Stimulated activated memory B cell treated with anti-CD40 and anti-IgM and Interleukin-4, amounts not matched to agents 10 μg/mL and 1 μg/mL and 100 μg/mL, for 72 hours (primary cell): ENCODE results near the gene RASSF4.

Experiments
- ATAC-seq: fragments of 150-1000 bp; cut with Tn5 transposase; 2 replicates; pipeline ENCODE4 v1.10.0; 2021
- H3K27ac Mint-ChIP-seq: one replicate; pipeline ENCODE4 v1.8.0; 2022; ENCODE audit warnings: mild to moderate bottlenecking, mixed read lengths
- H3K27me3 Mint-ChIP-seq: one replicate; pipeline ENCODE4 v1.8.0; 2022; ENCODE audit warnings: mixed read lengths
- H3K36me3 Mint-ChIP-seq: one replicate; pipeline ENCODE4 v1.8.0; 2022; ENCODE audit warnings: mixed read lengths
- H3K4me1 Mint-ChIP-seq: one replicate; pipeline ENCODE4 v1.8.0; 2022; ENCODE audit warnings: mixed read lengths
- H3K4me3 Mint-ChIP-seq: one replicate; pipeline ENCODE4 v1.8.0; 2022; ENCODE audit warnings: mild to moderate bottlenecking, moderate library complexity, mixed read lengths
- H3K9me3 Mint-ChIP-seq: one replicate; pipeline ENCODE4 v1.8.0; 2022; ENCODE audit warnings: mixed read lengths

Gene RASSF4, protein sequence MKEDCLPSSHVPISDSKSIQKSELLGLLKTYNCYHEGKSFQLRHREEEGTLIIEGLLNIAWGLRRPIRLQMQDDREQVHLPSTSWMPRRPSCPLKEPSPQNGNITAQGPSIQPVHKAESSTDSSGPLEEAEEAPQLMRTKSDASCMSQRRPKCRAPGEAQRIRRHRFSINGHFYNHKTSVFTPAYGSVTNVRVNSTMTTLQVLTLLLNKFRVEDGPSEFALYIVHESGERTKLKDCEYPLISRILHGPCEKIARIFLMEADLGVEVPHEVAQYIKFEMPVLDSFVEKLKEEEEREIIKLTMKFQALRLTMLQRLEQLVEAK

DNA sequence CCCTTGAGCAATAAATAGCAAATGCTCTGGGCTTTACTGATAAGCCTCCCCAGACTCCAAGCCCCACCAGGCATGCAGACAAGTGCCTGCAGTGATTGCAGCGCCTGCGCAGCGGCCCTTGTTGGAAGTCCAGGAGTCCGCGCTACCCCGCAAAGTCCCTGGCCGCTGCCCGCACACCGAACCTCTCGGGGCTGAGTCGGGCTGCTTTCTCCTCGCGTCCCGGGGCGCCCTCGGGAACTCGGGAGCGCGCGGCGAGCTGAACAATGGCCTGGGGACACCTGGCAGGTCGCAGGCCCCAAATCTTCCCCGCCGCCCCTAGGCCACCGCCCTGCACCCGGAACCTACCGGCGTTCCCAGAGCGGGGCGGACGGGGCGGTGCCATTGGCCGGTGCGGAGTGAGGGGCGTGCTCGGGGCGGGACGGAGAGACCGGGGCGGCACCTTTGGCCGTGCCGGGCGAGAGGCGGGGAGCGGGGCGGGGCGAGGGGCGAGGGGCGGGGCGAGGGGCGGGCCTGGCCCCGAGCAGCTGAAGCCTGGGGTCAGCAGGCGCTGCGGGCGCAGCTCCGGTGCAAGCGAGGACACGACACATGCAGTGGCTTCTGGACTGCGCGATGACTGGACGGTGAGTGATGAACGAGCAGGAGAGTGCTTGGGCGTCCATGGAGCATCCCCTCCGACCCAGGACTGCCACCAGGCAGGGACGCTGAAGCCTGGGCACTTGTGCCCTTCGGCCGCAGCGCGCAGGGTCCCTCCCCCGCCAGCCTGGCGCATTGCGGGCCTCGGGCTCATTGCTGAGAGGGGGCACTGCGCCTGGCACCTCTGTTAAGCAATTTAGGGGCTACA is at the start of gene RASSF4:
Gene RASSF4, plus strand, starts transcription at position 556 of the 841 bp plus-strand sequence. CDS start 10,401 bp downstream, outside the sequence.
- Mint-ChIP-seq H3K4me3 (peak within 1 kb of the TSS; percentile 86), H3K9me3 (no peaks in the 10 kb centered on the region), H3K36me3 (peaks cover 27% of the 10 kb centered on the region), H3K27me3 (no peaks in the 10 kb centered on the region), H3K4me1 (peaks cover 65% of the 10 kb centered on the region), H3K27ac (peak within 1 kb of the TSS; percentile 71)
- ATAC-seq: peak; percentile 100

DNA sequence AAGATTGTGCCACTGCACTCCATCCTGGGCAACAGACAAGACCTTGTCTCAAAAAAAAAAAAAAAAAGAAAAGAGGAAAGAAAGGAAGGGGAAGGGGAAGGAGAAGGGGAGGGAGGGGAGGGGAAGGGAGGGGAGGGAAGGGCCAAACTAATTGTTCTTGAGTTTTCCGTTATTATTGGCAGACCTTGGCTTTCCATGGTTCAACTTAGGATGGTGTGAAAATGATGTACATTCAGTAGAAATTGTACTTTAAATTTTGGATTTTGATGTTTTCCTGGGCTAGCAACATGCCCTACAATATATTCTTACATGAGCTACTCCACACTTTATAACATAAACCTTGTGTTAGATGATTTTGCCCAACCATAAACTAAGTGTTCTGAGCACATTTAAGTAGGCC is 49.7 kb upstream of the RASSF4 start:
- Mint-ChIP-seq H3K36me3 (no peaks in the 10 kb centered on the region), H3K9me3 (no peaks in the 10 kb centered on the region), H3K27me3 (peaks cover 23% of the 10 kb centered on the region), H3K27ac (no peak overlapping the region), H3K4me3 (no peak overlapping the region), H3K4me1 (peaks cover 9% of the 10 kb centered on the region)
- no peak for ATAC-seq

DNA sequence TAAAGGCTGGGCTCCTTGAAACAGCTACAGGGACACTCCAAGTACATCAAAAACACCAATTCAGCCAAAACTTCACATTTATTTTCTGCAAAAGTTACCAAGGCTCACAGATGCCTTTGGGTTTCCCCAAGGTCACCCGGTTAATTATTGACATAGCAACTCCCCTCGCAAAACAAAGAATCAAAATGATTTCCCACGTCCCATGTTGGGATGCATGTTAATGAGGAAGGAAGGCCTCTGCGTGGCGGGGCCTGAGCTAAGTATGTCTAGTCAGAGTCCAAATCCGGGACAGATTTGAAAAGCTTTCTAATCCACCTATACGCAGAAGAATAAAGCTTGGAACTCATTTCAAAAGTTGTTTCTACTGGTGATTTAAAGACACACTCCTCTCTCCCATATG is 49.0 kb upstream of the RASSF4 start:
- Mint-ChIP-seq H3K4me1 (peaks cover 9% of the 10 kb centered on the region), H3K27ac (no peak overlapping the region), H3K36me3 (no peaks in the 10 kb centered on the region), H3K9me3 (no peaks in the 10 kb centered on the region), H3K4me3 (no peak overlapping the region), H3K27me3 (peaks cover 23% of the 10 kb centered on the region)
- ATAC-seq: no peak

DNA sequence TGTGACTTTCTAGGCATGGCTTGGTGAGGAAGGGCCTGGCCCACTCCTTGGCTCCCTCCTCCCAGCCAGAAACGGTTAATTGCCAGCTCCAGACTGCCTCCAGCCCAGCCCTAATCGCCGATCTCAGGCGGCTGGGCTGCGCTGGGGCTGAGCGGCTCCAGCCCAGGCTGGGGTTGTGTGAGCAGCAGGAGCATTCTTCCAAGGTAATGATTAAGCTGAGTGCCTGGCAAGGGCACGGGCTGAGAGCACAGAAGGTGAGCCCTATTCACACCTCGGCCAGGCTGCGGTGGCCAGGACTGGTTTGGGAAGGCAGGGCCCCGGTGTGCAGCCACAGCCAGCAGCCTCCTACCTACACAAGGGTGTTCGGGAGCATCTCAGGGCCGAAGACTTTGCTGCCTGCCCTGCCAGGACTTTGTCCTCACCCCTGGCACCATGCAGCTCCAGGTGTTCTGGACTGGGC is 48.5 kb upstream of the RASSF4 start, which contains the start of gene TMEM72:
Gene TMEM72, plus strand, starts transcription at position 257 of the 460 bp plus-strand sequence. Its CDS starts 176 bp downstream, at position 433.
- Mint-ChIP-seq H3K4me1 (peaks cover 9% of the 10 kb centered on the region), H3K4me3 (no peak within 1 kb of the TSS), H3K36me3 (no peaks in the 10 kb centered on the region), H3K9me3 (no peaks in the 10 kb centered on the region), H3K27me3 (peaks cover 23% of the 10 kb centered on the region), H3K27ac (no peak within 1 kb of the TSS)
- no peak for ATAC-seq

GRCh38 chr10:44911951-44912350 is 47.7 kb upstream of the RASSF4 start:
- H3K36me3 Mint-ChIP-seq: no peaks in the 10 kb centered on the region
- H3K4me1 Mint-ChIP-seq: peaks cover 9% of the 10 kb centered on the region
- H3K4me3 Mint-ChIP-seq: no peak overlapping the region
- no peak for ATAC-seq
- H3K27me3 Mint-ChIP-seq: peaks cover 29% of the 10 kb centered on the region
- no peaks in the 10 kb centered on the region for H3K9me3 Mint-ChIP-seq
- H3K27ac Mint-ChIP-seq: no peak overlapping the region

DNA sequence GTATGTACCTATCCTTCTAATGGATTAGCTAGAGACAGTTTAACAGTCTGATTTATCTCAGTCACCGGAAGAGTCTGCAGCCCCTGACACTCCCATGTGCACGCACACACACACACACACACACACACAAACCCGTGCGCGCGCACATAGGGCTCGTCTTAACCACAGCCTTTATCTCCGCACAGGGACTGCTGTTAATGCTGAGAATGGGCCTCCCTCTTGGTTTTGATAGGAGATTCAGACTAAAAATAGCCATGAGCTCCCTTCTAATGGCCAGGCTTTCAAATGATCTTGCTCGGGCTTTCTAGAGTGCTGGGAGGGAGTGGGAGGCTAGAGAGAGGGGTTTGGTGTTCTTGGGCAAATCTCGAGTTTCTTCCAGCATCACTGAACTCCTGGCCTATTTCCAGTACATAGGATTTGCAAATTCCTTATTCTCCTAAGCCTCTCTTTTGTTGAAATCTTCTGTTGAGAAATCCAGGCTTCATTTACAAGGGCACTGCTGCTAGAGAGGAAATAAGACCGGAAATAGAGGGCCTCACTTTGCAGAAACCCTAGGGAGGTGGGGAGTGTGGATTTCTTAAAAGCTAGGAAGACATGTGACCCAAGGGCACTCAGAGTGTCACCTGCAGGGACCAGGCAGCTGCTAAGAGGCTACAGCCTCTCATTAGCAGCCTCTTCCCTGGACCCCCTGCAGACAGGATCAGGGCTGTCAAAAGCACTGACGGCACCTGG is 46.1 kb upstream of the RASSF4 start:
- H3K4me1 Mint-ChIP-seq: peaks cover 9% of the 10 kb centered on the region
- peaks cover 29% of the 10 kb centered on the region for H3K27me3 Mint-ChIP-seq
- no peak overlapping the region for H3K27ac Mint-ChIP-seq
- no peak for ATAC-seq
- H3K36me3 Mint-ChIP-seq: no peaks in the 10 kb centered on the region
- H3K4me3 Mint-ChIP-seq: no peak overlapping the region
- peaks cover 5% of the 10 kb centered on the region for H3K9me3 Mint-ChIP-seq

- Mint-ChIP-seq H3K4me3 (no peak overlapping the region), H3K36me3 (no peaks in the 10 kb centered on the region), H3K27me3 (peaks cover 16% of the 10 kb centered on the region), H3K4me1 (peaks cover 9% of the 10 kb centered on the region), H3K27ac (no peak overlapping the region), H3K9me3 (peaks cover 5% of the 10 kb centered on the region)
- no peak for ATAC-seq
These were observed 44.7 kb upstream of the RASSF4 start for GRCh38 chr10:44914891-44915290.

- Mint-ChIP-seq H3K27ac (no peak overlapping the region), H3K4me1 (peaks cover 9% of the 10 kb centered on the region), H3K27me3 (peaks cover 16% of the 10 kb centered on the region), H3K4me3 (no peak overlapping the region), H3K9me3 (peaks cover 5% of the 10 kb centered on the region), H3K36me3 (no peaks in the 10 kb centered on the region)
- no peak for ATAC-seq
These were observed 43.2 kb upstream of the RASSF4 start for GRCh38 chr10:44916429-44916828.

GRCh38 chr10:44917848-44918247 is 41.8 kb upstream of the RASSF4 start:
- Mint-ChIP-seq H3K27ac (no peak overlapping the region), H3K4me3 (no peak overlapping the region), H3K4me1 (peaks cover 9% of the 10 kb centered on the region), H3K27me3 (peaks cover 16% of the 10 kb centered on the region), H3K36me3 (no peaks in the 10 kb centered on the region), H3K9me3 (peaks cover 5% of the 10 kb centered on the region)
- ATAC-seq: no peak

DNA sequence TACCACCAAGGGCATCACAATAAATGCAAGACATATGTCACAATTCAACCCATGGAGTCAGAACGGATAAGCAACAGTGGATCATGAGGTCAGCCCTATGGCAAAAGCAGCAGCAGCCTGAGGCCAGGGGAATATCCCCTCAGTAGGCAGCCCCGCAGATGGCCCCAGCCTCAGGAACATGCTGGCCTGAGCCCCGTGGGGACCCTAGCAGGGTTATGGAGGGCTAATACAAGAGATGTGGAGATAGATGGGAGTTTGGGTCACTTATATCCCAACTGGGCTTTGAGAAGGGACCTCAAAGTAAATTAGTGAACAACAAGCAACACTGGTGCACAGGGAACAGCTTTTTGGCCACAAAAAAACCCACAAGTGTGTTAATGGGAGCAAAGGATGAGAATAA is 39.4 kb upstream of the RASSF4 start:
- Mint-ChIP-seq H3K36me3 (no peaks in the 10 kb centered on the region), H3K27ac (no peak overlapping the region), H3K4me3 (no peak overlapping the region), H3K4me1 (no peaks in the 10 kb centered on the region), H3K9me3 (peaks cover 5% of the 10 kb centered on the region), H3K27me3 (peaks cover 16% of the 10 kb centered on the region)
- no peak for ATAC-seq

- no peak overlapping the region for H3K27ac Mint-ChIP-seq
- H3K4me1 Mint-ChIP-seq: no peaks in the 10 kb centered on the region
- no peaks in the 10 kb centered on the region for H3K36me3 Mint-ChIP-seq
- no peak for ATAC-seq
- H3K4me3 Mint-ChIP-seq: no peak overlapping the region
- peaks cover 16% of the 10 kb centered on the region for H3K27me3 Mint-ChIP-seq
- peaks cover 5% of the 10 kb centered on the region for H3K9me3 Mint-ChIP-seq
These were observed 38.5 kb upstream of the RASSF4 start for GRCh38 chr10:44921061-44921460.

- ATAC-seq: no peak
- no peaks in the 10 kb centered on the region for H3K36me3 Mint-ChIP-seq
- peaks cover 14% of the 10 kb centered on the region for H3K27me3 Mint-ChIP-seq
- peaks cover 5% of the 10 kb centered on the region for H3K9me3 Mint-ChIP-seq
- H3K4me3 Mint-ChIP-seq: no peak overlapping the region
- no peak overlapping the region for H3K27ac Mint-ChIP-seq
- H3K4me1 Mint-ChIP-seq: no peaks in the 10 kb centered on the region
These were observed 38.1 kb upstream of the RASSF4 start for GRCh38 chr10:44921506-44921905.

GRCh38 chr10:44922021-44922420 is 37.6 kb upstream of the RASSF4 start:
- ATAC-seq: no peak
- Mint-ChIP-seq H3K27me3 (peaks cover 9% of the 10 kb centered on the region), H3K36me3 (no peaks in the 10 kb centered on the region), H3K4me3 (no peak overlapping the region), H3K9me3 (peaks cover 5% of the 10 kb centered on the region), H3K27ac (no peak overlapping the region), H3K4me1 (no peaks in the 10 kb centered on the region)

DNA sequence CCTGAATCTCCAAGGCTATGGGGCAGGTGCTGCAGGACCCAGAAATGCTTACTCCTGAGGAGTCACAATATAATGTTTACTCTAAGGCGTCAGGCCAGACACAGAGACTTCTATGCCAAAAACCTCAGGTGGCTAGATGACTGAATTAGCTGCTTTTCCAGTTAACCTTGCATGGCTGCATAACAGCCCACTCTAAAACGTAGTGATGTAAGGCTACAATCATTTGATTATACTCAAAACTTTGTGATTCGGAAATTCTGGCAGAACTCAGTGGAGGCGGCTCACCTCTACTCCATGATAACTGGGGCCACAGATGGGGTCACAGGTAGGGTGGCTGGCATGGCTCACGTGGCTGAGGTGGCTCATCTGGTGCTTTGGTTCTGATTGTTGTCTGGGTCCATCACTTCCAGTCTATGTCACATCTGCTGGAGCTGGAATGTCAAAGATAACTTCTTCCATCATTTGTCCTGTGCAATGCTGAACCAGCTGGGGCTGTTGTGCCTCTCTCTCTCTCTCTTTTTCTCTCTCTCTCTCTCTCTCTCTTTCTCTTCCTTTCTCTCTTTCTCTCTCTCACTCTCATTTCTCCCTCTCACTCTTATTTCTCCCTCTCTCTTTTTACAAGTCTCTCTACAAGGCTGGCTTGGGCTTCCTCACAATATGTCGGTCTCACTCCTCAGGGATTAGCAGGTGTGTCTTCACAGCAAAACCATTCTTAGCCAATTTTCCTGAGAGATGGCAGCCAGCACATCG is 36.6 kb upstream of the RASSF4 start:
- Mint-ChIP-seq H3K4me3 (no peak overlapping the region), H3K36me3 (no peaks in the 10 kb centered on the region), H3K9me3 (no peaks in the 10 kb centered on the region), H3K27ac (no peak overlapping the region), H3K4me1 (no peaks in the 10 kb centered on the region), H3K27me3 (no peaks in the 10 kb centered on the region)
- ATAC-seq: no peak
